DOHH2 (cell line): ENCODE measurements around the gene MAJIN.

Source experiments
- EZH2phosphoT487 ChIP-seq: fragments of 200-600 bp; sonication (generic); IDR thresholded peaks from 2 replicates; pipeline ENCODE4 v1.6.1; 2017; ENCODE audit warnings: borderline replicate concordance, mild to moderate bottlenecking, antibody characterized with exemption, low read length, moderate library complexity, mixed read lengths
- TF ChIP-seq, protein P1 (sequence below): fragments of 200-600 bp; sonication (generic); IDR thresholded peaks from one replicate; pipeline ENCODE4 v1.5.1; 2014; ENCODE audit warnings: antibody characterized with exemption, mild to moderate bottlenecking, low read depth, low read length; ENCODE audit not compliant: poor library complexity, severe bottlenecking

DNA sequence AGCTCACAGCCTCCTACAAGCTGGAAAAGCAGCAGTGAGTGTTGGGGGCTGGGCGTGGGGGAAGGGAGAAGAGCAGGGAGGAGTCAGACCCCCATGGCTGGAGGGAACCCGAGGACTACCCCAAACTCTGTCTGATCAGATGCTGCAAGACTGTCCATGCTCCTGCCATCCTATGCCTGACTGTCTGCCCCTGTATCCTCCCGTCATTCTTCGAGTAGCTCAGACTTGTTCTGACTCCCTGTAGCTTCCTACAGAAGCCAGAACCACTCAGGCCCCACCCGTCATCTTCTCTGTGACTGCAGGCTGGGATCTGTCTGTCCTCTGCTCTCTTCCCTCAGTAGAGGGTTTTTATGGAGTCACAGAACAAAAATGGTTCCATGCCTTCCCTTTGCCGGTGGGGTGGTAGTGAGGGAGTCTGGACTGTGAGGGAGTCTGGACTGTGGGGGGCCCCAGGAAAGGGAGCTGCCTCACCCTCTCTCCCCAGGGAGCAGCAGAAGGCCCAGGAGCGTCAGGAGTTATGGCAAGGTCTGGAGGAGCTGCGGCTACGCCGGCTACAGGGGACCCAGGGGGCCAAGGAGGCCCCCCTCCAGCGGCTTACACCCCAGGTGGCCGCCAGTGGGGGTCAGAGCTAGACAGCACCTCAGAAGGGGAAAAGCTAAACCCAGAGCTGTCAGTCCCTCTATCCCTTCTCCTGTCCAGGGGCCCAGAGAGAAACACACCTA, 38.5 kb downstream of the MAJIN start:
- TF ChIP-seq, protein P1, sequence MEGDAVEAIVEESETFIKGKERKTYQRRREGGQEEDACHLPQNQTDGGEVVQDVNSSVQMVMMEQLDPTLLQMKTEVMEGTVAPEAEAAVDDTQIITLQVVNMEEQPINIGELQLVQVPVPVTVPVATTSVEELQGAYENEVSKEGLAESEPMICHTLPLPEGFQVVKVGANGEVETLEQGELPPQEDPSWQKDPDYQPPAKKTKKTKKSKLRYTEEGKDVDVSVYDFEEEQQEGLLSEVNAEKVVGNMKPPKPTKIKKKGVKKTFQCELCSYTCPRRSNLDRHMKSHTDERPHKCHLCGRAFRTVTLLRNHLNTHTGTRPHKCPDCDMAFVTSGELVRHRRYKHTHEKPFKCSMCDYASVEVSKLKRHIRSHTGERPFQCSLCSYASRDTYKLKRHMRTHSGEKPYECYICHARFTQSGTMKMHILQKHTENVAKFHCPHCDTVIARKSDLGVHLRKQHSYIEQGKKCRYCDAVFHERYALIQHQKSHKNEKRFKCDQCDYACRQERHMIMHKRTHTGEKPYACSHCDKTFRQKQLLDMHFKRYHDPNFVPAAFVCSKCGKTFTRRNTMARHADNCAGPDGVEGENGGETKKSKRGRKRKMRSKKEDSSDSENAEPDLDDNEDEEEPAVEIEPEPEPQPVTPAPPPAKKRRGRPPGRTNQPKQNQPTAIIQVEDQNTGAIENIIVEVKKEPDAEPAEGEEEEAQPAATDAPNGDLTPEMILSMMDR, result no peak
- no peak for TF ChIP-seq EZH2phosphoT487
